ENCODE results near the gene BRD7.

The BRD7 gene

DNA sequence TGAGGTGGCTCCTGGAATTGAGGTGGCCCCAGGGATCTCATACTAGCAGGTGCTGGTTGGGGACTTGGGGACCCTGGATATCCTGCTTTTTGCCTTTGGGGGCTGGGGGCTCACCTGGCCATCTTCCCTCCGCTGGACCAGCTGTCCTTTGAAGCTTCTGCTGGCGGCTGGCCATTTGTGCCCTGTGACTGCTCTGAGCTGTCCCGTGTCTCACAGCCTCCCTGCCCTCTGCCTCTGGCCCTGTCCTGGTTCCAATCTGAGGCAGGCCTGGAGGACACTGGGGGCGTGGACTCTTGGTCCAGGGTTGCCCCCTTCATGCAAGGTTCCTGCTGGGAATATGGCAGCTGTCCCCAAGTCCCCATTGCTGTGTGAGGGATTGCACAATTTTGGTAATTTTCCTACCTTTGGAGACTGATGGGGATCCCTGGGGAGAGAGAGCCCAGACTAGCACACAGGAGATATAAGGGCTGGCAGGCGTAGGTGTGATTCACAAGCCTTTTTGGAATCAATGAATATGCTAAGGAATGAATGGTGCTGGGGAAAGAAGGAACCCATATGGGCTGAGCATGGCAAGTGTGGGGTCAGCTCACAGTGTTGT lies 83.3 kb downstream of the BRD7 start:
- H3K36me3 ChIP-seq (ENCODE audit: control insufficient read depth, insufficient read depth, low read length) = peaks cover 18% of the 10 kb centered on the region

GRCh38 chr16:50284131-50284911 lies 84.5 kb downstream of the BRD7 start:
- H3K9me3 ChIP-seq (ENCODE audit: control insufficient read depth, low read length) = peaks cover 7% of the 10 kb centered on the region
- H3K4me1 ChIP-seq (ENCODE audit: control insufficient read depth, insufficient read depth, low read length, poor library complexity, severe bottlenecking) = no peaks in the 10 kb centered on the region
- 89 to 93% methylated on average over 9 to 10 of the region's 14 CpGs for WGBS, 2 experiments (ENCODE audit: insufficient coverage in 2 of 2)
- no peak overlapping the region for H3K27ac ChIP-seq (ENCODE audit: low read depth, low read length, severe bottlenecking)
- H3K36me3 ChIP-seq (ENCODE audit: control insufficient read depth, insufficient read depth, low read length) = peaks cover 18% of the 10 kb centered on the region
- no peak overlapping the region for H3K4me3 ChIP-seq (ENCODE audit: extremely low read depth, insufficient read depth, low read length, poor library complexity, severe bottlenecking)

More for the DNA sequence above, 83.3 kb downstream of the BRD7 start:
- Histone ChIP-seq H3K27ac (ENCODE audit: low read depth, low read length, severe bottlenecking) (no peak overlapping the region), H3K9me3 (ENCODE audit: control insufficient read depth, low read length) (peaks cover 7% of the 10 kb centered on the region), H3K4me3 (ENCODE audit: extremely low read depth, insufficient read depth, low read length, poor library complexity, severe bottlenecking) (no peak overlapping the region), H3K4me1 (ENCODE audit: control insufficient read depth, insufficient read depth, low read length, poor library complexity, severe bottlenecking) (no peaks in the 10 kb centered on the region)
- WGBS, 2 experiments (ENCODE audit: insufficient coverage in 2 of 2) = 73 to 76% methylated on average over 5 of the region's 5 CpGs

DNA sequence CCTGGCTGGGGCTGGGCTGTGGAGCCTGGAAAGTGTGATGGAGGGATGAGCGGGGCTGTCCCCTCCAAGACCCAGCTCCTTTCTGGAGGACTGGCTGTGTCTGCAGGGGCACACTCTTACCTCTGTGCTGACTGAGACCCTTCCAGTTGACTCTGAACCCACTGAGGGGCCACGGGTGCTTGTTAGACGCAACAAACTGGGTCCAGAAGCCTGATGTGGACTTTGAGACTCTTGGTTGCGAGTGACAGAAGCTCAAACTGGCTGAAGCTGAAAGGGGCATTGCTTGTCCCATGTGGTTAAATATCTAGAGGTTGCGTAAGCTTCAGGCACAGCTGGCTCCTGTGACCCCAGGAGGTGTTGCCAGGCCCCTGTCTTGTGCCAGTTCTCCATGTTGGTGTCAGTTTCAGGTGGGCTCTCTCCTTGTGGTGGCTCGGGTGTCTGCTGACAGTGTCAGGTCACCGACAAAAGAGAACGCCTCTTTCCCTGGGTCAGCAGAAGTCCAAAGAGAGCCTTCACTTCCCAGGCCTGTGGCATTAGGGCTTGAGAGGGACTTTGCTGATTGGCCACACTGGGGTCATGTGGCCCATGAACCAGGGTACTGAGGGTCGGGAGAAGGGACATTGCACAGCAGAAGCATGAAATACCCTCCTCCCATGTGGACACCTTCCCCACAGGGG lies 85.7 kb downstream of the BRD7 start:
- H3K27ac ChIP-seq (ENCODE audit: low read depth, low read length, severe bottlenecking) = no peak overlapping the region
- H3K4me1 ChIP-seq (ENCODE audit: control insufficient read depth, insufficient read depth, low read length, poor library complexity, severe bottlenecking) = no peaks in the 10 kb centered on the region
- H3K4me3 ChIP-seq (ENCODE audit: extremely low read depth, insufficient read depth, low read length, poor library complexity, severe bottlenecking) = no peak overlapping the region
- WGBS, 2 experiments (ENCODE audit: insufficient coverage in 2 of 2) = 91 to 94% methylated on average over 5 to 8 of the region's 9 CpGs
- peaks cover 9% of the 10 kb centered on the region for H3K36me3 ChIP-seq (ENCODE audit: control insufficient read depth, insufficient read depth, low read length)
- peaks cover 7% of the 10 kb centered on the region for H3K9me3 ChIP-seq (ENCODE audit: control insufficient read depth, low read length)

DNA sequence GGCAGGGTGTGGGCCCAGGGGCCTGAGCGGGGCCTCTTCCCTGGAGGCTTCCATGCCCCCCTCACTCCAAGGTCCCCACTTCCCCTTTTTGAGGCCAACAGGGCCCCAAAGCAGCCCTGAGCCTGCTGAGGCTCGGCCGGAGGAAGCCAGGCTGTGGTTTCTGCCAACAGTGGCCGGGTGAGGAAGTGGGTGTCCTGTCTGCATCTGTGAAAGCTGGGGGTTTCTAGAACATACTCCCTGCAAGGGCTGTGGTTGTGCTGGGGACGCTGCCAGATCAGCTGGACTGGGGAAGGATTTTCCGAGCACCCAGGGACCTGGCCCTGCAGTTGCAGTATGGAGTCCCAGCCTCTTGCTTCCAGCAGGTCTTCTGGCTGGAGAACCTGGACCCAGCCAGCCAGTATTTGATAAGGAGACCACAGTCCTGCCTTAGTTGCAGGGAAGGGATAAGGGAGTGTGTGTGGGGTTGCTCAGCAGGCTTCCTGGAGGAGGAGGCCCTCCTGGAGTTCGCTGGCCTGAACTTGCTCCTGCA lies 86.7 kb downstream of the BRD7 start:
- Histone ChIP-seq H3K4me3 (ENCODE audit: extremely low read depth, insufficient read depth, low read length, poor library complexity, severe bottlenecking) (no peak overlapping the region), H3K9me3 (ENCODE audit: control insufficient read depth, low read length) (peaks cover 7% of the 10 kb centered on the region), H3K27ac (ENCODE audit: low read depth, low read length, severe bottlenecking) (no peak overlapping the region), H3K36me3 (ENCODE audit: control insufficient read depth, insufficient read depth, low read length) (peaks cover 9% of the 10 kb centered on the region), H3K4me1 (ENCODE audit: control insufficient read depth, insufficient read depth, low read length, poor library complexity, severe bottlenecking) (no peaks in the 10 kb centered on the region)
- WGBS, 2 experiments (ENCODE audit: insufficient coverage in 2 of 2) = 83 to 94% methylated on average over 4 to 5 of the region's 7 CpGs

- Histone ChIP-seq H3K27ac (ENCODE audit: low read depth, low read length, severe bottlenecking) (no peak overlapping the region), H3K9me3 (ENCODE audit: control insufficient read depth, low read length) (peaks cover 2% of the 10 kb centered on the region), H3K4me3 (ENCODE audit: extremely low read depth, insufficient read depth, low read length, poor library complexity, severe bottlenecking) (no peak overlapping the region), H3K4me1 (ENCODE audit: control insufficient read depth, insufficient read depth, low read length, poor library complexity, severe bottlenecking) (no peaks in the 10 kb centered on the region), H3K36me3 (ENCODE audit: control insufficient read depth, insufficient read depth, low read length) (peaks cover 3% of the 10 kb centered on the region)
- WGBS, 2 experiments (ENCODE audit: insufficient coverage in 2 of 2) = 92 to 95% methylated on average over 10 to 21 of the region's 21 CpGs
Observed at GRCh38 chr16:50281391-50282009, 87.3 kb downstream of the BRD7 start.

DNA sequence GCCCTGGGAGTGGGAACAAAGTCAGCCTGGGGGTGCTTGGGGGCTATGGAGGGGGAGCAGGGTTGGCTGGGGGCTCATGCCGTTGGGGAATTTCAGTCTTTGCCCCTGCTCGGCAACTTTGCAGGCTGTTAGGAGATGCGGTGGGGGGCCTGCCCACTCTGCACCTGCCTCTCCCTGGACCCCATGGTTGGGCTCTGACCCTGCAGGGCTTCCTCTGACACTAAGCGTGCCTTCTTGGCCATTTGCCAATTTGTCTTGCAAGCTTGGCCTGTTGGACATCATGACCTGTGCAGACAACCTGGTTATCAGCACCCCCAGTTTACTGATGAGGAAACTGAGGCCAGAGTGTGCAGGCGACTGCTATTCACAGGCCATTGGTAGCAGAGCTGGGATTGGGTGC lies 87.9 kb downstream of the BRD7 start:
- 96 to 98% methylated on average over 4 to 5 of the region's 5 CpGs for WGBS, 2 experiments (ENCODE audit: insufficient coverage in 2 of 2)
- no peak overlapping the region for H3K4me3 ChIP-seq (ENCODE audit: extremely low read depth, insufficient read depth, low read length, poor library complexity, severe bottlenecking)
- no peaks in the 10 kb centered on the region for H3K9me3 ChIP-seq (ENCODE audit: control insufficient read depth, low read length)
- peaks cover 3% of the 10 kb centered on the region for H3K36me3 ChIP-seq (ENCODE audit: control insufficient read depth, insufficient read depth, low read length)
- no peak overlapping the region for H3K27ac ChIP-seq (ENCODE audit: low read depth, low read length, severe bottlenecking)
- H3K4me1 ChIP-seq (ENCODE audit: control insufficient read depth, insufficient read depth, low read length, poor library complexity, severe bottlenecking) = no peaks in the 10 kb centered on the region

- Histone ChIP-seq H3K9me3 (ENCODE audit: control insufficient read depth, low read length) (no peaks in the 10 kb centered on the region), H3K27ac (ENCODE audit: low read depth, low read length, severe bottlenecking) (no peak overlapping the region), H3K4me3 (ENCODE audit: extremely low read depth, insufficient read depth, low read length, poor library complexity, severe bottlenecking) (no peak overlapping the region), H3K36me3 (ENCODE audit: control insufficient read depth, insufficient read depth, low read length) (peaks cover 3% of the 10 kb centered on the region), H3K4me1 (ENCODE audit: control insufficient read depth, insufficient read depth, low read length, poor library complexity, severe bottlenecking) (no peaks in the 10 kb centered on the region)
- 65 to 73% methylated on average over 1 to 2 of the region's 2 CpGs for WGBS, 2 experiments (ENCODE audit: insufficient coverage in 2 of 2)
Observed at GRCh38 chr16:50279504-50279865, 89.3 kb downstream of the BRD7 start.

DNA sequence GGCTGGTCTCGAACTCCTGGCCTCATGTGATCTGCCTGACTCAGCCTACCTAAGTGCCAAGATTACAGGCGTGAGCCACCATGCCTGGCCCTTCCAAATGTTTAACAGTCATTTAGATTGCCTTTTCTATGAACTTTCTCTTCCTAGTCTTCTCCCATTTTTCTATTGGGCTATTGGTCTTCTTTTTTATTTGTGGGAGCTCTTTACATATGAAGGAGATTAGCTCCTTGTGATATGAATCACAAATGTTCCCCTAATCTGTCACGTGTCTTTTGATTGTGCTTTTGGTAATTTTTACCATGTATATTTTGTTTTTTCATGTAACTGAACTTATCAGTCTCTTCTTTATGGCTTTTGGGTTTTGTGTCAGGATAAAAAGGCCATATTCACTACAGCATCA lies 90.5 kb downstream of the BRD7 start:
- 50% methylated on average over 2 of the region's 3 CpGs for WGBS, 2 experiments (ENCODE audit: insufficient coverage in 2 of 2)
- H3K27ac ChIP-seq (ENCODE audit: low read depth, low read length, severe bottlenecking) = no peak overlapping the region
- H3K4me1 ChIP-seq (ENCODE audit: control insufficient read depth, insufficient read depth, low read length, poor library complexity, severe bottlenecking) = no peaks in the 10 kb centered on the region
- peaks cover 3% of the 10 kb centered on the region for H3K36me3 ChIP-seq (ENCODE audit: control insufficient read depth, insufficient read depth, low read length)
- H3K4me3 ChIP-seq (ENCODE audit: extremely low read depth, insufficient read depth, low read length, poor library complexity, severe bottlenecking) = no peak overlapping the region
- no peaks in the 10 kb centered on the region for H3K9me3 ChIP-seq (ENCODE audit: control insufficient read depth, low read length)

DNA sequence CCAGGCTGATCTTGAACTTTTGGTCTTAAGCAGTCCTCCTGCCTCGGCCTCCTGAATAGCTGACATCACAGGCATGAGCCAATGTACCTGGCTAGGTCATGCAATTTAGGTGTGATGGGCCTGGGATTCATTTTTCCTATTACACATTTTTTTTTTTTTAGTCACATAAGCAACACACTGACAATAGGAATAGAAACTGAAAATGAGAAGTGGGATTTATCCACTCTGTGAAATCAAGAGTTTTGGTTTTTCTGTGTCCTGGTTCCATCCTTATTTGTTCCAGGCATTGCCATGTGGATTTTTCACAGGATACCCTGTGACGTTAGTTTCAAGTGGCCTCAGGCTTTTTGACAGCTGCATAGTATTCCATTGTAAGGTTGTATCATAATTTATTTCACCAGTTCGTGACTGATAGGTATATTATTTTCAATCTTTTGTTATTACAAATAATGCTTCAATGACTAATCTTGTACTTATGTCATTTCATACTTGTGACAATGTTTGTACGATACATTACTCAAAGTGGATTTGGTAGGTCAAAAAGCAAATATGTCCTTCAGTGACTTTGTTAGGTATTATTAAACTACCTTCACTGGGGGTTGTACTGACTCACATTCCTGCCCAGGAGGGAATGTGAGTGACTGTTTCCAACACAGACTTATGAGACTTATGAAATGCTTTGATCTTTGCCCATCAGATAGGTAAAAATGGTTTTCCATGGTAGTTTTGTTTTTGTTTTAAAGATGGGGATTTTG lies 91.8 kb downstream of the BRD7 start:
- WGBS, 2 experiments (ENCODE audit: insufficient coverage in 2 of 2) = 100% methylated on average over 1 of the region's 4 CpGs; no CpG with 5 or more reads in 1 of the 2 experiments
- no peak overlapping the region for H3K27ac ChIP-seq (ENCODE audit: low read depth, low read length, severe bottlenecking)
- peaks cover 3% of the 10 kb centered on the region for H3K36me3 ChIP-seq (ENCODE audit: control insufficient read depth, insufficient read depth, low read length)
- H3K4me3 ChIP-seq (ENCODE audit: extremely low read depth, insufficient read depth, low read length, poor library complexity, severe bottlenecking) = no peak overlapping the region
- no peaks in the 10 kb centered on the region for H3K9me3 ChIP-seq (ENCODE audit: control insufficient read depth, low read length)
- H3K4me1 ChIP-seq (ENCODE audit: control insufficient read depth, insufficient read depth, low read length, poor library complexity, severe bottlenecking) = peaks cover 4% of the 10 kb centered on the region

DNA sequence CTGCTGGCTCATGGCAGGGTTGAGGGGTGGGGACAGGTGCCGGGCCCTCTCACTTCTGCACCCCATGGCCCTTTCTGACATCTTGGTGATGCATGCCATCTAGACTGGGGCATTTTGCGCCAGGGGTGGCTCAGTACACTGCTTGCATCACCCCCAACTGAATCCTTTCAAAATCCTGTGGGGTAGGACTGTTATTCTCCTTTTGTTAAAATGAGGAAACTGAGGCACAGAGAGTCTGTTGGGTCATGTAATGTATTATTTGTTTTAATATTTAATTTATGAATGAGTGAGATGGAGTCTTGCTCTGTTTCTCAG lies 92.5 kb downstream of the BRD7 start:
- Histone ChIP-seq H3K36me3 (ENCODE audit: control insufficient read depth, insufficient read depth, low read length) (peaks cover 3% of the 10 kb centered on the region), H3K4me1 (ENCODE audit: control insufficient read depth, insufficient read depth, low read length, poor library complexity, severe bottlenecking) (peaks cover 4% of the 10 kb centered on the region), H3K9me3 (ENCODE audit: control insufficient read depth, low read length) (no peaks in the 10 kb centered on the region), H3K27ac (ENCODE audit: low read depth, low read length, severe bottlenecking) (no peak overlapping the region), H3K4me3 (ENCODE audit: extremely low read depth, insufficient read depth, low read length, poor library complexity, severe bottlenecking) (no peak overlapping the region)
- 100% methylated on average over 1 of the region's 2 CpGs; no CpG with 5 or more reads in 1 of the 2 experiments for WGBS, 2 experiments (ENCODE audit: insufficient coverage in 2 of 2)

Measured in mesodermal cell (in vitro differentiated cells).